ENCODE results near the gene NUDT22.

The NUDT22 gene

GRCh38 chr11:64238076-64238475 lies 12.0 kb downstream of the NUDT22 start:
- Histone ChIP-seq H3K4me1 (ENCODE audit: control insufficient read depth, low read length) (peaks cover 71% of the 10 kb centered on the region), H3K9me2 (replicated peaks; ENCODE audit: control insufficient read depth, low read length) (no peaks in the 10 kb centered on the region), H3K4me2 (ENCODE audit: low read length) (peak overlapping the region; percentile 92), H3K27ac (ENCODE audit: low read depth, low read length) (peak overlapping the region; percentile 97), H3F3A (ENCODE audit: control insufficient read depth, insufficient read depth) (peaks cover 34% of the 10 kb centered on the region), H3K79me2 (ENCODE audit: control insufficient read depth, low read length) (peaks cover 34% of the 10 kb centered on the region), H3K27me3 (ENCODE audit: control insufficient read depth, low read length) (no peaks in the 10 kb centered on the region), H3K36me3 (ENCODE audit: control insufficient read depth, low read length) (peaks cover 54% of the 10 kb centered on the region), H3K9me3 (ENCODE audit: control insufficient read depth, insufficient read depth, low read length) (no peaks in the 10 kb centered on the region), H4K20me1 (ENCODE audit: control insufficient read depth, insufficient read depth, low read depth, low read length) (no peaks in the 10 kb centered on the region; the same call in 1 of the 2 replicates), H3K4me3 (ENCODE audit: low read length) (peak overlapping the region; percentile 99)
- TF ChIP-seq CTCF (IDR thresholded peaks at IDR 0.05; ENCODE audit: low read depth, low read length, poor library complexity, severe bottlenecking) (no peak), EZH2phosphoT487 (IDR thresholded peaks at IDR 0.05; ENCODE audit: borderline replicate concordance, low read length) (no peak)

GRCh38 chr11:64238999-64239398 lies 12.9 kb downstream of the NUDT22 start:
- H3K27ac ChIP-seq (ENCODE audit: low read depth, low read length), result peak overlapping the region; percentile 97
- no peaks in the 10 kb centered on the region for H3K9me2 ChIP-seq (replicated peaks; ENCODE audit: control insufficient read depth, low read length)
- peaks cover 35% of the 10 kb centered on the region for H3F3A ChIP-seq (ENCODE audit: control insufficient read depth, insufficient read depth)
- H4K20me1 ChIP-seq (ENCODE audit: control insufficient read depth, insufficient read depth, low read depth, low read length), result no peaks in the 10 kb centered on the region; the same call in 1 of the 2 replicates
- peaks cover 41% of the 10 kb centered on the region for H3K79me2 ChIP-seq (ENCODE audit: control insufficient read depth, low read length)
- H3K9me3 ChIP-seq (ENCODE audit: control insufficient read depth, insufficient read depth, low read length), result no peaks in the 10 kb centered on the region
- H3K27me3 ChIP-seq (ENCODE audit: control insufficient read depth, low read length), result no peaks in the 10 kb centered on the region
- TF ChIP-seq CTCF (IDR thresholded peaks at IDR 0.05; ENCODE audit: low read depth, low read length, poor library complexity, severe bottlenecking) (no peak), EZH2phosphoT487 (IDR thresholded peaks at IDR 0.05; ENCODE audit: borderline replicate concordance, low read length) (no peak)
- peaks cover 73% of the 10 kb centered on the region for H3K4me1 ChIP-seq (ENCODE audit: control insufficient read depth, low read length)
- peaks cover 63% of the 10 kb centered on the region for H3K36me3 ChIP-seq (ENCODE audit: control insufficient read depth, low read length)
- peak overlapping the region; percentile 92 for H3K4me2 ChIP-seq (ENCODE audit: low read length)
- H3K4me3 ChIP-seq (ENCODE audit: low read length), result peak overlapping the region; percentile 99

- Histone ChIP-seq H3K36me3 (ENCODE audit: control insufficient read depth, low read length) (peaks cover 71% of the 10 kb centered on the region), H3K4me1 (ENCODE audit: control insufficient read depth, low read length) (peaks cover 76% of the 10 kb centered on the region), H3K4me3 (ENCODE audit: low read length) (peak overlapping the region; percentile 99), H3F3A (ENCODE audit: control insufficient read depth, insufficient read depth) (peaks cover 40% of the 10 kb centered on the region), H3K9me2 (replicated peaks; ENCODE audit: control insufficient read depth, low read length) (no peaks in the 10 kb centered on the region), H3K27ac (ENCODE audit: low read depth, low read length) (peak overlapping the region; percentile 97), H3K9me3 (ENCODE audit: control insufficient read depth, insufficient read depth, low read length) (no peaks in the 10 kb centered on the region), H4K20me1 (ENCODE audit: control insufficient read depth, insufficient read depth, low read depth, low read length) (no peaks in the 10 kb centered on the region; the same call in 1 of the 2 replicates), H3K79me2 (ENCODE audit: control insufficient read depth, low read length) (peaks cover 46% of the 10 kb centered on the region), H3K4me2 (ENCODE audit: low read length) (peak overlapping the region; percentile 92), H3K27me3 (ENCODE audit: control insufficient read depth, low read length) (no peaks in the 10 kb centered on the region)
- TF ChIP-seq EZH2phosphoT487 (IDR thresholded peaks at IDR 0.05; ENCODE audit: borderline replicate concordance, low read length) (no peak), CTCF (IDR thresholded peaks at IDR 0.05; ENCODE audit: low read depth, low read length, poor library complexity, severe bottlenecking) (no peak)
Observed at GRCh38 chr11:64239662-64240434, 13.8 kb downstream of the NUDT22 start.

Data from DOHH2 (cell line).